H1 (cell line): Measurements from ENCODE around the gene SLX4IP. TPM values are rescaled to one million over a fixed set of nuclear protein-coding genes. Genes with fewer than 3 reads are reported as not detected.

Experiments used
- CTCF ChIA-PET: fragments of 300-600 bp; sonication (Branson Sonifier 250); formaldehyde crosslinking; loops from one replicate; lab custom pipeline; 2021; ENCODE audit not compliant: partially characterized antibody; lab: Charles Lee
- POLR2A ChIA-PET: fragments of 300-600 bp; sonication (Branson Sonifier 250); formaldehyde crosslinking; loops from one replicate; lab custom pipeline; 2021; ENCODE audit warnings: inconsistent platforms; ENCODE audit not compliant: partially characterized antibody; lab: Charles Lee
- DNase-seq, 2 experiments: peaks; one replicate each; pipeline versions ENCODE4 v3.0.0 to v3.0.0-alpha.2; 2010 to 2022; ENCODE audit warnings: low spot score in 2 of 2, low read depth in 1 of 2, mixed read lengths in 1 of 2
- FAIRE-seq: peaks from 2 replicates; lab custom pipeline; 2011; peaks lifted over from hg19 to GRCh38; lab: Jason Lieb, UNC
- H2AFZ ChIP-seq: 2 replicates; pipeline ENCODE4 v1.8.1; 2012; ENCODE audit warnings: low read length, inconsistent platforms
- H2AK5ac ChIP-seq: 2 replicates; pipeline ENCODE4 v1.6.1; 2013; ENCODE audit warnings: low read depth, low read length
- H2BK120ac ChIP-seq: replicated peaks from 2 replicates; pipeline ENCODE3; 2013; ENCODE audit warnings: low read depth, low read length, inconsistent platforms
- H2BK12ac ChIP-seq: 2 replicates; pipeline ENCODE4 v1.6.1; 2013; ENCODE audit warnings: low read depth, low read length
- H2BK15ac ChIP-seq: 2 replicates; pipeline ENCODE4 v1.6.1; 2013; ENCODE audit warnings: low read length
- H2BK20ac ChIP-seq: 2 replicates; pipeline ENCODE4 v1.6.1; 2013; ENCODE audit warnings: low read length
- H2BK5ac ChIP-seq: 2 replicates; pipeline ENCODE4 v1.6.1; 2013; ENCODE audit warnings: low read depth, low read length
- H3K14ac ChIP-seq: 2 replicates; pipeline ENCODE4 v1.6.1; 2013; ENCODE audit warnings: inconsistent platforms; ENCODE audit not compliant: insufficient read length
- H3K18ac ChIP-seq: 2 replicates; pipeline ENCODE4 v1.6.1; 2013; ENCODE audit warnings: low read length; ENCODE audit errors: extremely low read depth
- H3K23ac ChIP-seq: 2 replicates; pipeline ENCODE4 v1.6.1; 2013; ENCODE audit warnings: inconsistent platforms; ENCODE audit not compliant: insufficient read length
- H3K23me2 ChIP-seq: 2 replicates; pipeline ENCODE4 v1.6.1; 2013; ENCODE audit warnings: low read depth, low read length
- H3K27ac ChIP-seq: 2 replicates; pipeline ENCODE4 v1.6.1; 2011; ENCODE audit warnings: low read depth, low read length, inconsistent platforms
- H3K27me3 ChIP-seq, 4 experiments: replicated peaks in 1 of 4; 1 replicate in 1 of 4; 2 replicates in 3 of 4; pipeline versions ENCODE4 v1.6.1 to v1.8.1; 2011 to 2013; ENCODE audit warnings: low read length in 3 of 4, mild to moderate bottlenecking in 3 of 4, inconsistent platforms in 2 of 4, mixed read lengths in 2 of 4, moderate library complexity in 1 of 4; ENCODE audit not compliant: control insufficient read depth in 3 of 4, insufficient read depth in 3 of 4; ENCODE audit errors: extremely low read depth in 1 of 4
- H3K36me3 ChIP-seq, 4 experiments: 2 replicates each; pipeline versions ENCODE4 v1.6.1 to v1.8.1; 2011 to 2013; ENCODE audit warnings: mild to moderate bottlenecking in 4 of 4, low read length in 3 of 4, moderate library complexity in 2 of 4, control low read depth in 1 of 4, inconsistent platforms in 1 of 4; ENCODE audit not compliant: insufficient read depth in 4 of 4, control insufficient read depth in 2 of 4
- H3K4ac ChIP-seq: replicated peaks from 2 replicates; pipeline ENCODE3; 2013; ENCODE audit warnings: low read length, low read depth, mixed read lengths, inconsistent platforms; ENCODE audit not compliant: insufficient read length
- H3K4me1 ChIP-seq, 4 experiments: replicated peaks in 1 of 4; 1 replicate in 1 of 4; 2 replicates in 3 of 4; pipeline versions ENCODE4 v1.6.1 to v1.8.1; 2011 to 2013; ENCODE audit warnings: low read length in 3 of 4, inconsistent platforms in 2 of 4, mixed read lengths in 1 of 4; ENCODE audit not compliant: insufficient read depth in 4 of 4, control insufficient read depth in 3 of 4
- H3K4me2 ChIP-seq, 2 experiments: 2 replicates each; pipeline versions ENCODE4 v1.6.1 to v1.8.1; 2011 to 2013; ENCODE audit warnings: low read depth in 2 of 2, low read length in 2 of 2, control low read depth in 1 of 2, inconsistent platforms in 1 of 2, mild to moderate bottlenecking in 1 of 2; ENCODE audit not compliant: insufficient read depth in 1 of 2
- H3K4me3 ChIP-seq, 4 experiments: fragments of 200-600, 300-600 bp in 1 of 4; sonication (generic), shearing (Covaris generic), sonication (Bioruptor Twin) in 1 of 4; 2 replicates each; pipeline versions ENCODE4 v1.5.1 to v1.8.1; 2011 to 2016; ENCODE audit warnings: low read length in 4 of 4, low read depth in 3 of 4, control low read depth in 2 of 4, inconsistent platforms in 2 of 4, mild to moderate bottlenecking in 2 of 4, mixed read lengths in 1 of 4, moderate library complexity in 1 of 4; ENCODE audit not compliant: insufficient read depth in 2 of 4; ENCODE audit errors: extremely low read depth in 1 of 4
- H3K56ac ChIP-seq: replicated peaks from 2 replicates; pipeline ENCODE3; 2013; ENCODE audit warnings: low read depth, mild to moderate bottlenecking, mixed read lengths, low read length, inconsistent platforms; ENCODE audit not compliant: insufficient read length
- H3K79me1 ChIP-seq: 2 replicates; pipeline ENCODE4 v1.6.1; 2013; ENCODE audit warnings: low read depth, low read length, control low read depth
- H3K79me2 ChIP-seq, 2 experiments: 2 replicates each; pipeline versions ENCODE4 v1.6.1 to v1.8.1; 2012 to 2013; ENCODE audit warnings: low read length in 2 of 2, mild to moderate bottlenecking in 2 of 2, inconsistent platforms in 1 of 2; ENCODE audit not compliant: insufficient read depth in 2 of 2, control insufficient read depth in 1 of 2
- H3K9ac ChIP-seq, 4 experiments: replicated peaks in 1 of 4; 1 replicate in 1 of 4; 2 replicates in 3 of 4; pipeline versions ENCODE4 v1.6.1 to v1.8.1; 2011 to 2013; ENCODE audit warnings: low read depth in 3 of 4, low read length in 3 of 4, control low read depth in 2 of 4, mild to moderate bottlenecking in 2 of 4, moderate library complexity in 2 of 4, inconsistent platforms in 1 of 4; ENCODE audit errors: extremely low read depth in 1 of 4
- H3K9me3 ChIP-seq, 2 experiments: 2 replicates each; pipeline versions ENCODE4 v1.6.1 to v1.8.1; 2012 to 2013; ENCODE audit warnings: mild to moderate bottlenecking in 2 of 2, moderate library complexity in 2 of 2, control low read depth in 1 of 2, inconsistent platforms in 1 of 2, low read depth in 1 of 2, low read length in 1 of 2, mixed read lengths in 1 of 2; ENCODE audit not compliant: insufficient read depth in 2 of 2
- H4K20me1 ChIP-seq, 2 experiments: replicated peaks in 1 of 2; 2 replicates each; pipeline versions ENCODE3 to v1.8.1; 2011 to 2013; ENCODE audit warnings: inconsistent platforms in 2 of 2, low read length in 2 of 2, mild to moderate bottlenecking in 1 of 2; ENCODE audit not compliant: insufficient read depth in 2 of 2, control insufficient read depth in 1 of 2
- H4K5ac ChIP-seq: 2 replicates; pipeline ENCODE4 v1.6.1; 2013; ENCODE audit warnings: low read length, low read depth, mixed read lengths, inconsistent platforms; ENCODE audit not compliant: insufficient read length
- H4K8ac ChIP-seq: 2 replicates; pipeline ENCODE4 v1.8.0; 2013; ENCODE audit warnings: mild to moderate bottlenecking, moderate library complexity, low read length, inconsistent platforms; ENCODE audit not compliant: insufficient read depth; ENCODE audit errors: extremely low read depth
- H4K91ac ChIP-seq: replicated peaks from 2 replicates; pipeline ENCODE3; 2013; ENCODE audit warnings: low read length, mixed read lengths, inconsistent platforms; ENCODE audit not compliant: insufficient read length
- YY1 ChIP-seq: IDR thresholded peaks from 2 replicates; pipeline ENCODE4 v1.6.1; 2011; ENCODE audit warnings: low read depth, mild to moderate bottlenecking, low read length
- WGBS, 2 experiments: shearing (Covaris generic) in 1 of 2; methylation state at CpG; one replicate each; pipeline versions ENCODE4 v1.1.6 to v1.1.7; 2013 to 2015; ENCODE audit warnings: low lambda C conversion rate in 2 of 2, mixed read lengths in 2 of 2, inconsistent platforms in 1 of 2, low coverage in 1 of 2, missing lambda C conversion rate in 1 of 2; ENCODE audit not compliant: insufficient replicate concordance in 2 of 2, insufficient coverage in 1 of 2, insufficient read length in 1 of 2; ENCODE audit errors: extremely low coverage in 1 of 2, missing lambda C conversion rate in 1 of 2; 5-methylcytosine and 5-hydroxymethylcytosine counted together
- polyA plus RNA-seq, 7 experiments: library from polyadenylated mRNA; depleted of rRNA in 3 of 7; stranded (reverse) in 5 of 7; unstranded in 2 of 7; fragments of >200 nt in 5 of 7; fragments of 200-250 nt in 2 of 7; gene quantifications; 1 replicate in 5 of 7; 2 replicates in 1 of 7; 4 replicates in 1 of 7; pipeline versions ENCODE4 v1.2.1 to v1.2.3, GENCODE V29; 2011 to 2013; ENCODE audit warnings: missing spikeins in 2 of 7, mixed read lengths in 2 of 7
- total RNA-seq: library from RNA; stranded (reverse); fragmentation: NEBNext Ultra II Directional; extraction: Animal tissue kit (Norgen Biotek cat#: 25700); gene quantifications from 2 replicates; pipeline ENCODE4 v1.2.1, GENCODE V29; 2021

SLX4IP gene
- total and polyA plus RNA-seq, 2 of the 8 experiments (the other 6 are each of a cell fraction or from before 2014, with no cell fraction given): 2.4 to 8.7 TPM

DNA sequence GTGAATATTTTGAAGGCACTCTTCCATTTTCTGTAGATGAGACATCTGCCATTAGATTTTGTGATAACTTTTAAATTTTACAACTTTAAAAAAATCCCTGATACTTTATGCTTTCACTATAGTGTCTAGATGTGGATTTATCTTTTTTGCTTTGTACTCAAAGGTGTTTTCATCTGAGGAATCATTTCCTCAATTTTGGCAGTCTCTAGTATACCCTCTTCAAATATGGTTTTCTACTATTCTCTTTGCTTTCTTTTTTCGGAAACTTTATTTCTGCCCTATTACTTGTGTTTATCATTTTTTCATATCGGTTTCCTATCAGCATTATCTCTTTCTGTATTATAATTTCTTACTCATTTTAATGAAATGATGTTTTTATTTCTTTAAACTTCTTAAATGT, 62.2 kb downstream of the SLX4IP start:
- Histone ChIP-seq H3K27me3 (no peaks in the 10 kb centered on the region), H3K23ac (no peak overlapping the region), H4K8ac (no peak overlapping the region), H3K4me1 (peaks cover 4 to 13% (median 9%) of the 10 kb centered on the region in 4 experiments; a peak in 6 of 7 replicates), H3K14ac (no peak overlapping the region), H2BK5ac (no peak overlapping the region), H4K20me1 (no peaks in the 10 kb centered on the region), H3K18ac (no peak overlapping the region), H2AFZ (no peak overlapping the region), H3K4me2 (no peak overlapping the region), H3K56ac (no peak overlapping the region), H4K91ac (no peak overlapping the region), H3K9me3 (no peaks in the 10 kb centered on the region), H2BK15ac (no peak overlapping the region), H3K79me2 (peaks cover 0 to 12% of the 10 kb centered on the region in 2 experiments; a peak in 2 of 4 replicates), H3K36me3 (no peaks in the 10 kb centered on the region), H3K9ac (no peak overlapping the region), H3K4ac (no peak overlapping the region), H2BK120ac (no peak overlapping the region), H2AK5ac (no peak overlapping the region), H3K27ac (no peak overlapping the region), H3K79me1 (no peaks in the 10 kb centered on the region), H2BK12ac (no peak overlapping the region), H4K5ac (no peak overlapping the region), H3K4me3 (no peak overlapping the region), H3K23me2 (no peaks in the 10 kb centered on the region), H2BK20ac (no peak overlapping the region)
- POLR2A ChIA-PET: no interaction called here
- CTCF ChIA-PET: interaction anchor here (1.2 kb wide), 1 partner anchor 16 kb away, joined by 4 read pairs; no protein-coding TSS in a partner anchor
- TF ChIP-seq YY1: no peak
- DNase-seq: no peak
- no peak for FAIRE-seq
- WGBS, 2 experiments: 95% methylated on average over 2 of the region's 2 CpGs; no CpG with 5 or more reads in 1 of the 2 experiments
